Cerebellar cortex (tissue), 1 donor: ENCODE measurements around the gene USB1.
A peak's percentile ranks its signal among the peaks of the same experiment; 100 is the strongest.
"Not testable (repeated sequence)": the region's sequence is repeated elsewhere in the genome, so short reads cannot be mapped to it uniquely, and the experiment has no call there.

Source experiments
- DNase-seq: peaks from one replicate; pipeline ENCODE4 v3.0.0-alpha.2; 2015; ENCODE audit warnings: low spot score

USB1 gene

GRCh38 chr16:57970319-57970718 lies 30.9 kb upstream of the USB1 start:
- no peak for DNase-seq

GRCh38 chr16:57970970-57971369 lies 30.2 kb upstream of the USB1 start, which contains the start of gene CNGB1:
Gene CNGB1, minus strand, starts transcription at chr16:57971128. Its CDS starts 3,842 bp downstream, at chr16:57967286.
- no peak for DNase-seq

- DNase-seq, result no peak
Observed at GRCh38 chr16:57971848-57972247, 29.4 kb upstream of the USB1 start.

- no peak for DNase-seq
Observed at GRCh38 chr16:57972306-57972705, 28.9 kb upstream of the USB1 start.

- no peak for DNase-seq
Observed at GRCh38 chr16:57976331-57976796, 24.8 kb upstream of the USB1 start.

GRCh38 chr16:57977418-57978069 lies 23.7 kb upstream of the USB1 start:
- DNase-seq, result no peak

- not testable (repeated sequence) for DNase-seq
Observed at GRCh38 chr16:57978070-57978465, 23.1 kb upstream of the USB1 start.

- no peak for DNase-seq
Observed at GRCh38 chr16:57979006-57979585, 22.1 kb upstream of the USB1 start.

GRCh38 chr16:57981636-57982035 lies 19.6 kb upstream of the USB1 start:
- DNase-seq, result no peak

GRCh38 chr16:57982385-57982784 lies 18.8 kb upstream of the USB1 start:
- no peak for DNase-seq

GRCh38 chr16:57984443-57985203 lies 16.6 kb upstream of the USB1 start:
- DNase-seq, result peak; percentile 37

GRCh38 chr16:57985204-57986181 lies 15.7 kb upstream of the USB1 start:
- DNase-seq, result no peak

- DNase-seq, result no peak
Observed at GRCh38 chr16:57986196-57986595, 15.0 kb upstream of the USB1 start.

- DNase-seq, result no peak
Observed at GRCh38 chr16:57987441-57988177, 13.6 kb upstream of the USB1 start.

GRCh38 chr16:57988929-57989328 lies 12.3 kb upstream of the USB1 start:
- DNase-seq, result peak; percentile 47

- no peak for DNase-seq
Observed at GRCh38 chr16:57991551-57992059, 9.6 kb upstream of the USB1 start.

GRCh38 chr16:57992084-57992483 lies 9.1 kb upstream of the USB1 start:
- no peak for DNase-seq

- no peak for DNase-seq
Observed at GRCh38 chr16:57993438-57993837, 7.8 kb upstream of the USB1 start.

GRCh38 chr16:57993897-57994296 lies 7.3 kb upstream of the USB1 start:
- no peak for DNase-seq

GRCh38 chr16:57994361-57994760 lies 6.8 kb upstream of the USB1 start:
- DNase-seq, result no peak

GRCh38 chr16:57994778-57995177 lies 6.4 kb upstream of the USB1 start:
- peak; percentile 46 for DNase-seq
